Spleen (tissue), 7 donors: ENCODE data around the gene SNAPC2.

Experiments
- CTCF ChIP-seq, 11 experiments: fragments of 200-600 bp in 7 of 11; fragments of 450-650 bp in 4 of 11; sonication (generic) in 4 of 11; IDR thresholded peaks in 8 of 11; conservative IDR thresholded peaks in 3 of 11; 1 replicate in 7 of 11; 2 replicates in 4 of 11; pipeline versions ENCODE4 v1.4.0 to v1.8.0; 2016 to 2021; ENCODE audit warnings: antibody characterized with exemption in 11 of 11, inconsistent platforms in 4 of 11, mild to moderate bottlenecking in 1 of 11
- POLR2A ChIP-seq, 3 donors: fragments of 450-650 bp; IDR thresholded peaks; one replicate each; pipeline ENCODE4 v1.5.1; 2017; ENCODE audit warnings: antibody characterized with exemption in 3 of 3, mild to moderate bottlenecking in 1 of 3
- POLR2AphosphoS5 ChIP-seq, 3 donors: sonication (generic); formaldehyde crosslinking; IDR thresholded peaks; one replicate each; pipeline ENCODE4 v1.5.1; 2017; ENCODE audit warnings: antibody characterized with exemption in 3 of 3
- donor health status: DM: no; HTN: no; CAD: no; lungs with moderate emphysema.
- donor health status: DM: no; HTN: no; CAD: no.
- donor health status: DM: no; HTN: no; CAD: no.

GRCh38 chr19:7872306-7873204, 47.6 kb upstream of the SNAPC2 start:
- TF ChIP-seq CTCF (IDR thresholded peaks at IDR 0.05 in 8 of 11, conservative IDR thresholded peaks at IDR 0.05 in 3 of 11) (no peak), POLR2A (IDR thresholded peaks at IDR 0.05) (no peak), POLR2AphosphoS5 (IDR thresholded peaks at IDR 0.05) (no peak)
